ENCODE data around the gene ELAVL4.

ELAVL4 gene

GRCh38 chr1:50236656-50237055 lies 127.9 kb downstream of the ELAVL4 start:
- Histone ChIP-seq H3K9me3 (ENCODE audit: control insufficient read depth in 2 of 2, low read length in 2 of 2) (no peaks in the 10 kb centered on the region), H3K4me1 (ENCODE audit: control insufficient read depth in 2 of 2, insufficient read depth in 2 of 2, low read length in 2 of 2) (no peaks in the 10 kb centered on the region), H3K4me3 (ENCODE audit: low read length in 2 of 2) (no peak overlapping the region), H3K27ac (ENCODE audit: low read depth in 2 of 2, low read length in 2 of 2) (no peak overlapping the region), H3K36me3 (ENCODE audit: control insufficient read depth in 2 of 2, insufficient read depth in 2 of 2, low read length in 2 of 2) (no peaks in the 10 kb centered on the region), H3K27me3 (ENCODE audit: control insufficient read depth in 2 of 2, insufficient read depth in 2 of 2, low read length in 2 of 2) (no peaks in the 10 kb centered on the region), H3K9ac (ENCODE audit: low read depth in 1 of 2, low read length in 2 of 2) (no peak overlapping the region)

DNA sequence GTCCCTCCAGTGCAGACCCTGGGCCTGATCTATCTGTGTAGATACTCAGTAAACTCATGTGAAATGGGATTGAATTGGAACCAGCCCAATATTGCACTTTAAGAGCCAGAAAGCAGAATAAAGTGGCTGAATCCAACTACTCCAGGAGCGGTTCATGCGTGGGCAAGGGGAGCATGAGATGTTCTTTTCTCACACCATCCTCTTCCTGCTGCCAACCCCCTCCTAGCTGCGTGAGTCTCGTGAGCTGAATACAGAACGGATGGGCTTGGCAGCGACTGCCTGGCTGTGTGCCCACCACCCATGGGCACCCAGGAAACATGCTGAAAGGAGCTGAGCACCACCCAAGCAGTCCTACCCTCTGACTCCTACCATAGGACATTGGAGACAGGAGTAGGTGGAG lies 128.3 kb downstream of the ELAVL4 start:
- no peaks in the 10 kb centered on the region for H3K27me3 ChIP-seq (ENCODE audit: control insufficient read depth in 2 of 2, insufficient read depth in 2 of 2, low read length in 2 of 2)
- no peak overlapping the region for H3K9ac ChIP-seq (ENCODE audit: low read depth in 1 of 2, low read length in 2 of 2)
- no peaks in the 10 kb centered on the region for H3K9me3 ChIP-seq (ENCODE audit: control insufficient read depth in 2 of 2, low read length in 2 of 2)
- H3K27ac ChIP-seq (ENCODE audit: low read depth in 2 of 2, low read length in 2 of 2), result no peak overlapping the region
- H3K4me1 ChIP-seq (ENCODE audit: control insufficient read depth in 2 of 2, insufficient read depth in 2 of 2, low read length in 2 of 2), result no peaks in the 10 kb centered on the region
- H3K4me3 ChIP-seq (ENCODE audit: low read length in 2 of 2), result no peak overlapping the region
- H3K36me3 ChIP-seq (ENCODE audit: control insufficient read depth in 2 of 2, insufficient read depth in 2 of 2, low read length in 2 of 2), result no peaks in the 10 kb centered on the region

DNA sequence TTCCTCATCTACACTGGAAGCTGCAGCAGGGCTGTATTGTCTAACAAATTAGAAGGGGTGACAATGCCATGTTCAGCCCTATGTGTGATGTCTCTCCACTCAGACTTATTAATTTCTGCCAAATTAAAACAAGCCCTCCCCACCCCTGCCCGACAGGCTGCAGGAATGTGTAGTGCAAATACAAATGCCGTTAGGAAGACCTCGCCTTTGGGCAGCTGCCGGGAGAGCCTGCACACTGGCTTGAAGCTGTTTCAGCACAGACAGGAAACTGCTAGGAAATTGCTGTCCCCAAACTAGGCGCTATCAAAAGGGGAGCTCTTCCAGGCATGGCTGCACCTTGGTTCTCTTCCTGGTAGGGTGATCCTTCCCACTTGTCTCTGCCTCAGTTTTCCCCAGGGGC lies 135.2 kb downstream of the ELAVL4 start:
- Histone ChIP-seq H3K27ac (ENCODE audit: low read depth in 2 of 2, low read length in 2 of 2) (no peak overlapping the region), H3K4me3 (ENCODE audit: low read length in 2 of 2) (no peak overlapping the region), H3K9me3 (ENCODE audit: control insufficient read depth in 2 of 2, low read length in 2 of 2) (no peaks in the 10 kb centered on the region), H3K4me1 (ENCODE audit: control insufficient read depth in 2 of 2, insufficient read depth in 2 of 2, low read length in 2 of 2) (no peaks in the 10 kb centered on the region), H3K9ac (ENCODE audit: low read depth in 1 of 2, low read length in 2 of 2) (no peak overlapping the region), H3K27me3 (ENCODE audit: control insufficient read depth in 2 of 2, insufficient read depth in 2 of 2, low read length in 2 of 2) (no peaks in the 10 kb centered on the region), H3K36me3 (ENCODE audit: control insufficient read depth in 2 of 2, insufficient read depth in 2 of 2, low read length in 2 of 2) (no peaks in the 10 kb centered on the region)

- Histone ChIP-seq H3K27ac (ENCODE audit: low read depth in 2 of 2, low read length in 2 of 2) (no peak overlapping the region), H3K9me3 (ENCODE audit: control insufficient read depth in 2 of 2, low read length in 2 of 2) (no peaks in the 10 kb centered on the region), H3K27me3 (ENCODE audit: control insufficient read depth in 2 of 2, insufficient read depth in 2 of 2, low read length in 2 of 2) (no peaks in the 10 kb centered on the region), H3K4me1 (ENCODE audit: control insufficient read depth in 2 of 2, insufficient read depth in 2 of 2, low read length in 2 of 2) (no peaks in the 10 kb centered on the region), H3K9ac (ENCODE audit: low read depth in 1 of 2, low read length in 2 of 2) (no peak overlapping the region), H3K36me3 (ENCODE audit: control insufficient read depth in 2 of 2, insufficient read depth in 2 of 2, low read length in 2 of 2) (no peaks in the 10 kb centered on the region), H3K4me3 (ENCODE audit: low read length in 2 of 2) (no peak overlapping the region)
Measured at GRCh38 chr1:50246869-50247268, 138.1 kb downstream of the ELAVL4 start.

DNA sequence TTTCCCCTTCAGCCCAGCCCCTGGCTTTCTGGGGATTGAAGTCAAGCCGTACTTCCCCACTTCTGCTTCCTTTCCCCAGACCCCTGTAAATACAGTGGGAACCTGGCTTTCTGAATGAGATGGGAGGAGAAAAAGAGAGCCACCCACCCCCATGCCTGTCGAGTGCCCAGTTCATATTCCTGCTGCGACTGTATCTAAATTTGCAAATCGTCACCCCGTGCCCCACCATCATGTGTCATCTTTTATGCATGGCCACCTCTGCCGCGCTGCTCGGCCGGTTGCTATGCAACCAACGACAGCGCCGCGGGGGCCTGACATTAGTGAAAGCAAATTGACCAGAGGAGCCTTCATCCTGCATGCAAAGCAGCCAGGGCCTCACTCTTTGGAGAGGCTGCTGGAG lies 143.0 kb downstream of the ELAVL4 start:
- Histone ChIP-seq H3K9ac (ENCODE audit: low read depth in 1 of 2, low read length in 2 of 2) (no peak overlapping the region), H3K27me3 (ENCODE audit: control insufficient read depth in 2 of 2, insufficient read depth in 2 of 2, low read length in 2 of 2) (no peaks in the 10 kb centered on the region), H3K27ac (ENCODE audit: low read depth in 2 of 2, low read length in 2 of 2) (no peak overlapping the region)

DNA sequence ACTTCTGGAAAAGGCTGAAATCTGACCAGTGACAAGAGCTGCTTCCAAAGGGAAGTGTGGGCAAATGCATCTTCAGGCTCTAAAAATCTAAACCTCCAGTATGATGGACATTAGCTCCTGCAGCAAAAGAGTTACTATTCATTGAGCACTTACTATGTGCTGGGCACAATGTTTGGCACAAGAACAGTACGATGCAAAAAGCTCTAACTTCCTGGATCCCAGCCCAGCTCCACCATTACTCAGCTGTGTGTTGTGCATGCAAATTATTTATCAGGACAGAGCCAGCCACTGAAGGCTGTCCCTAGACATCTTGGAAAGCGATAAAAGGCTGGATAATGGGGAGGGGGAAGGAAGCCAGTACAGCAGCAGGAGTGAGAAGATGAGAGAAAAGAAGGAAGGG lies 143.5 kb downstream of the ELAVL4 start:
- H3K36me3 ChIP-seq (ENCODE audit: control insufficient read depth in 2 of 2, insufficient read depth in 2 of 2, low read length in 2 of 2), result no peaks in the 10 kb centered on the region

More for the DNA sequence above, 143.0 kb downstream of the ELAVL4 start:
- no peaks in the 10 kb centered on the region for H3K36me3 ChIP-seq (ENCODE audit: control insufficient read depth in 2 of 2, insufficient read depth in 2 of 2, low read length in 2 of 2)
- H3K4me3 ChIP-seq (ENCODE audit: low read length in 2 of 2), result no peak overlapping the region
- no peaks in the 10 kb centered on the region for H3K4me1 ChIP-seq (ENCODE audit: control insufficient read depth in 2 of 2, insufficient read depth in 2 of 2, low read length in 2 of 2)
- H3K9me3 ChIP-seq (ENCODE audit: control insufficient read depth in 2 of 2, low read length in 2 of 2), result no peaks in the 10 kb centered on the region

More for the DNA sequence above, 143.5 kb downstream of the ELAVL4 start:
- H3K9me3 ChIP-seq (ENCODE audit: control insufficient read depth in 2 of 2, low read length in 2 of 2), result no peaks in the 10 kb centered on the region
- H3K27me3 ChIP-seq (ENCODE audit: control insufficient read depth in 2 of 2, insufficient read depth in 2 of 2, low read length in 2 of 2), result no peaks in the 10 kb centered on the region
- no peak overlapping the region for H3K9ac ChIP-seq (ENCODE audit: low read depth in 1 of 2, low read length in 2 of 2)
- no peaks in the 10 kb centered on the region for H3K4me1 ChIP-seq (ENCODE audit: control insufficient read depth in 2 of 2, insufficient read depth in 2 of 2, low read length in 2 of 2)
- H3K27ac ChIP-seq (ENCODE audit: low read depth in 2 of 2, low read length in 2 of 2), result no peak overlapping the region
- no peak overlapping the region for H3K4me3 ChIP-seq (ENCODE audit: low read length in 2 of 2)

Data from mucosa of rectum (tissue), 2 donors.